Progenitor cell of endocrine pancreas (in vitro differentiated cells): ENCODE results near the gene THSD4. TPM values are rescaled to one million over a fixed set of nuclear protein-coding genes. Genes with fewer than 3 reads are reported as not detected.

Experiments
- DNase-seq: peaks from one replicate; pipeline ENCODE4 v3.0.0; 2021; ENCODE audit warnings: low spot score; ENCODE audit not compliant: unreplicated experiment
- H3K27ac Mint-ChIP-seq: 2 replicates; pipeline ENCODE4 v1.8.0; 2021; ENCODE audit warnings: mild to moderate bottlenecking, moderate library complexity, mixed read lengths
- H3K27me3 Mint-ChIP-seq: 2 replicates; pipeline ENCODE4 v1.8.0; 2021; ENCODE audit warnings: mixed read lengths
- H3K36me3 Mint-ChIP-seq: 2 replicates; pipeline ENCODE4 v1.8.0; 2022; ENCODE audit warnings: mixed read lengths; ENCODE audit not compliant: insufficient read depth
- H3K4me1 Mint-ChIP-seq: 2 replicates; pipeline ENCODE4 v1.8.0; 2021; ENCODE audit warnings: low read depth, mixed read lengths
- H3K4me3 Mint-ChIP-seq: 2 replicates; pipeline ENCODE4 v1.8.0; 2021; ENCODE audit warnings: low read depth, mild to moderate bottlenecking, moderate library complexity, mixed read lengths
- H3K9me3 Mint-ChIP-seq: 2 replicates; pipeline ENCODE4 v1.8.0; 2021; ENCODE audit warnings: low read depth, mixed read lengths
- total RNA-seq: library from RNA; stranded (reverse); gene quantifications from 2 replicates; pipeline ENCODE4 v1.2.1, GENCODE V29; 2021
- TF ChIP-seq, protein P1 (sequence below): fragments of 200-600 bp; sonication (generic); IDR thresholded peaks from one replicate; pipeline ENCODE4 v1.5.0; 2021; ENCODE audit warnings: antibody characterized with exemption, mild to moderate bottlenecking; ENCODE audit not compliant: unreplicated experiment

The THSD4 gene
- total RNA-seq, 1 donor from 2014 or later, result 6.8 TPM

GRCh38 chr15:71761649-71762048, 646.4 kb downstream of the THSD4 start:
- Mint-ChIP-seq H3K27me3 (no peaks in the 10 kb centered on the region), H3K27ac (no peak overlapping the region), H3K36me3 (peaks cover 1% of the 10 kb centered on the region), H3K4me1 (no peaks in the 10 kb centered on the region), H3K9me3 (peaks cover 17% of the 10 kb centered on the region), H3K4me3 (no peak overlapping the region)
- DNase-seq, result no peak
- TF ChIP-seq, protein P1, sequence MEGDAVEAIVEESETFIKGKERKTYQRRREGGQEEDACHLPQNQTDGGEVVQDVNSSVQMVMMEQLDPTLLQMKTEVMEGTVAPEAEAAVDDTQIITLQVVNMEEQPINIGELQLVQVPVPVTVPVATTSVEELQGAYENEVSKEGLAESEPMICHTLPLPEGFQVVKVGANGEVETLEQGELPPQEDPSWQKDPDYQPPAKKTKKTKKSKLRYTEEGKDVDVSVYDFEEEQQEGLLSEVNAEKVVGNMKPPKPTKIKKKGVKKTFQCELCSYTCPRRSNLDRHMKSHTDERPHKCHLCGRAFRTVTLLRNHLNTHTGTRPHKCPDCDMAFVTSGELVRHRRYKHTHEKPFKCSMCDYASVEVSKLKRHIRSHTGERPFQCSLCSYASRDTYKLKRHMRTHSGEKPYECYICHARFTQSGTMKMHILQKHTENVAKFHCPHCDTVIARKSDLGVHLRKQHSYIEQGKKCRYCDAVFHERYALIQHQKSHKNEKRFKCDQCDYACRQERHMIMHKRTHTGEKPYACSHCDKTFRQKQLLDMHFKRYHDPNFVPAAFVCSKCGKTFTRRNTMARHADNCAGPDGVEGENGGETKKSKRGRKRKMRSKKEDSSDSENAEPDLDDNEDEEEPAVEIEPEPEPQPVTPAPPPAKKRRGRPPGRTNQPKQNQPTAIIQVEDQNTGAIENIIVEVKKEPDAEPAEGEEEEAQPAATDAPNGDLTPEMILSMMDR, result no peak

GRCh38 chr15:71768184-71768583, 652.9 kb downstream of the THSD4 start:
- Mint-ChIP-seq H3K27me3 (no peaks in the 10 kb centered on the region), H3K9me3 (peaks cover 4% of the 10 kb centered on the region), H3K27ac (no peak overlapping the region), H3K4me3 (no peak overlapping the region), H3K4me1 (no peaks in the 10 kb centered on the region), H3K36me3 (peaks cover 3% of the 10 kb centered on the region)
- DNase-seq, result no peak
- TF ChIP-seq, protein P1, result no peak

- no peaks in the 10 kb centered on the region for H3K4me1 Mint-ChIP-seq
- DNase-seq, result no peak
- H3K9me3 Mint-ChIP-seq, result peaks cover under 1% of the 10 kb centered on the region
- TF ChIP-seq, protein P1, result no peak
- H3K4me3 Mint-ChIP-seq, result no peak overlapping the region
- H3K27me3 Mint-ChIP-seq, result no peaks in the 10 kb centered on the region
- H3K27ac Mint-ChIP-seq, result no peak overlapping the region
- H3K36me3 Mint-ChIP-seq, result peaks cover under 1% of the 10 kb centered on the region
Measured at GRCh38 chr15:71773206-71773859, 658.1 kb downstream of the THSD4 start.

- no peaks in the 10 kb centered on the region for H3K36me3 Mint-ChIP-seq
- H3K4me3 Mint-ChIP-seq, result no peak overlapping the region
- H3K27me3 Mint-ChIP-seq, result peaks cover 7% of the 10 kb centered on the region
- no peaks in the 10 kb centered on the region for H3K4me1 Mint-ChIP-seq
- TF ChIP-seq, protein P1, result no peak
- no peak overlapping the region for H3K27ac Mint-ChIP-seq
- DNase-seq, result no peak
- no peaks in the 10 kb centered on the region for H3K9me3 Mint-ChIP-seq
Measured at GRCh38 chr15:71775856-71776255, 660.6 kb downstream of the THSD4 start.

DNA sequence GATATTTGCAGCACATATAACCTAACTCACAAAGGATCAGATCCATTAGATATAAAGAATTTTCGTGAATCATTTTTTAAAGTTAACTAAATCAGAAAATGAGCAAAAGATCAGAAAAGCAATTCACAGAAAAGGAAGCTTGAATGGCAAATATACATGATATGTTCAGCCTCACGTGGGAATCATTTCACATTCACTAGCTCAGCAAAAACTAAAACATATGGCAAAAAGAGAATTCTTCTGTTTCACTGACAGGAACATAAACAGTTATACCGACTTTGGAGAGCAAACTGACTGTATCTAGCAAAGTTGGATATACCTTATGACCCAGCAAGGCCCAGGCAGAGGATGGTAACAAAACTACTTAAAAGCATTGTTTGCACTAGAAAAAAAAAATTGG, 661.0 kb downstream of the THSD4 start:
- no peak overlapping the region for H3K4me3 Mint-ChIP-seq
- DNase-seq, result no peak
- H3K27ac Mint-ChIP-seq, result no peak overlapping the region
- TF ChIP-seq, protein P1, result no peak
- H3K36me3 Mint-ChIP-seq, result no peaks in the 10 kb centered on the region
- peaks cover 11% of the 10 kb centered on the region for H3K27me3 Mint-ChIP-seq
- H3K4me1 Mint-ChIP-seq, result no peaks in the 10 kb centered on the region
- no peaks in the 10 kb centered on the region for H3K9me3 Mint-ChIP-seq
